Superior temporal gyrus (tissue), 1 donor: ENCODE measurements around the gene CASQ2.

Experiments
- DNase-seq: peaks from one replicate; pipeline ENCODE4 v3.0.0-alpha.2; 2016; ENCODE audit errors: extremely low spot score

CASQ2 gene

GRCh38 chr1:115768549-115768948, at the start of gene CASQ2:
Gene CASQ2 (minus strand): TSS chr1:115768714. CDS start chr1:115768541, 173 bp downstream.
- DNase-seq: no peak

DNA sequence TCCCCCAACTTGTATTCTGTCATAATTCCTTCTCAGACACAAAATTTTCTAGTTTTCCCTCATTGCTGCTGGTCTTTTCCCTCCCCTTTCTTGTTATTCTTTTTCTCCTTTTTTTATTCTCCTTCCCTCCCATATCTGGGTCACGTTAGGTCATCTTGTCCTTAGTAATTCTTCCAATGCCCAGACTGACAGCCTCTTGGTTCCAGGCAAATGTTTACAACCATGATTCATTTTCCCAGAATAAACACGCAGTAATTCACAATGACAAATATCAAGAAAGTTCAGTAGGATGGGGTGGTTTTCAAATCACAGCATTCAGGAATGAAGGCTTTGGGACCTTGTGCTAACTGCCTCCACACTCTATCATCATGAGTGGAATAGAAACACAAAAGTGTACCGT, 47.2 kb upstream of the CASQ2 start:
- DNase-seq: no peak

GRCh38 chr1:115814685-115815398, 46.3 kb upstream of the CASQ2 start:
- DNase-seq: no peak

DNA sequence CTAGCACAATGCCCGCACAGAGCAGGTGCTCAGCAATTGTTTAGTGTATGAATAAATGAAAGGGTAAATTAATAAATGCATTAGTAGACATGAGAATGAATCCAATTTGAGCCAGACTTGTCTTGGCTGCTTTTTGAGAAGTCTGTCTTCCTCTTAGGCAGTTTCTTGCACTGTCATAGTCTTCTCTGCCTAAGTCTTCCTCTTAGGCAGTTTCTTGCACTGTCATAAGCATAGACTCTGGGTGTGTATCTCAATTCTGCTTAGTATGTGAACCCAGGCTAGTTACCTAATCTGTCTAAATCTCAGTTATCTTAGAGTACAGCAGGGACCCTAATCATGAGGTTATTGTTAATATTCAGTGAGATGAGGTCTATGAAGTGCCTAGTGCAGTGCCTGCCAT, 45.2 kb upstream of the CASQ2 start:
- no peak for DNase-seq

- DNase-seq: no peak
Measured at GRCh38 chr1:115811140-115811828, 42.8 kb upstream of the CASQ2 start.

- DNase-seq: no peak
Measured at GRCh38 chr1:115810609-115811008, 42.1 kb upstream of the CASQ2 start.

DNA sequence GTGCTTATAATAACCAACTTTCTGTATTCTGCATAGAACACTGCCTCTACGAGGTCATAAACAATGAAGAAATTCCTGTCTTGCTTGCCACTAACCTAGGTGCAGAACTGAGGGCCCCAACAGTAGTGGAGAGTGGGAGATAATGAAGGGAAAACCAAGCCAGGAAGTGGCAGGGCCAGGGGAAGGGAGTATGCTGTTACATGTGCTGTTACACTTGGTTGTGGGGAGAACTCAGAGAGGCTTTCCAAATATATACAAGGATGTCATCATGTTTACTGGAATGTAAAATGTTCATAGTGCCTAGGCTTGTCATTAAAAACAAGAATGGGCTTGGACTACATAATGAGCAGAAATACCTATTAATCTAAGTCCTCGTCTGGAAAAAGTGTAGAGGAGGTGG, 41.3 kb upstream of the CASQ2 start:
- no peak for DNase-seq

- DNase-seq: no peak
Measured at GRCh38 chr1:115809076-115809475, 40.6 kb upstream of the CASQ2 start.

DNA sequence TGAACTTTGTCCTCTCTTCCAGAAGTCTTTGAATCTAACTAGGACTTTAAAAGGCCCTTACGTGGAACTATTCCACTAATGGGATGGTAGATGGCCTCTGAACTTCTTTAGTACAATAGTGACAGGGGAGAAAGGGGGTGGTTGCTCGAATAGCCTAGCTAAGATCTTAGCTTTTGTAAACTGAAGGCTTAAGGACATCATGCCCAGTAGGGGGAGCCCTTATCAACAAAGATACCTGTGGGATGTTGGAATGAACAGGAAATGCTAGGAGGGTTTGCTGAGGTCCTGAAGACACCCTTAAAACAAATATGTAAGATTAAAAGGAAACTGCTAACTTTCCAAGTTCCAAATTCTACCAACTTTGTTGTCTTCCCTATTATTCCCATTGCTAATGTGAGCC, 39.2 kb upstream of the CASQ2 start:
- DNase-seq: peak; percentile 91

DNA sequence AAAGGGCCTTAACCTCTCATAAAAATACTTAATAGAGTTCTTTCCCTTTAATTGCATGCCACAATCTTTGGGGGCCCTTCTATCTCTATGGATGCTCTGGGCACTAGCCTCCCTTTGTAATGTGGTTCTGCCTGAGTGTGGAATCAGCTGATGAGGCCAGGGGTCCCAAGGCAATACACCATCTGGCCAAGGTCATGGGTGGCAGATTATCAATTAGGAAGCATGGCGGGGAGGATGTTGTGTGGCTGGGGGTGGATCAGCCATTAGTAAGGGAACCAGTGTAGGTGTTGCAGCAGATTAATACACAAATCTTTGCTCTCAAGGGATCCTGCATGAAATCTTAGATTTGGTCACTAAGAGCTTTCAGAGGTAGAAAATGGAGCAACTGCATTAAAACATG, 37.1 kb upstream of the CASQ2 start:
- no peak for DNase-seq

DNA sequence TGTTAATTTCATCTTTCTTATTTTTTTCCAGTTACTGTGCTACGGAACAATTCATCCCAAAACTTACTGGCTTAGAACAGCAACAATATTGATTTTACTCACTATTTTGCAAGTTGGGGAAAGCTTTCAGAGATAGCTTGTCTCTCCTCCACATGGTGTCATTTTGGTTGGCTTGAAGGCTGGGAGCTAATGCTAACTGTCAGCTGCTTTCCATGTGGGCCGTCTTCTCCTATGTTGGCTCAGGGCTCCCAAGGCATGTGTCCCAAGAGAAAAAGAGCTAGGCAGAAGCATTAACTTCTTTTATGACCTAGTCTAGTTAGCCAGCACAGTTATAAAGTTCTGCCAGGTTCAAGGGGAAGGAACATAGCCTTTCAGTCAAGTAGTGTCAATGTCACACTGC, 33.9 kb upstream of the CASQ2 start:
- no peak for DNase-seq

DNA sequence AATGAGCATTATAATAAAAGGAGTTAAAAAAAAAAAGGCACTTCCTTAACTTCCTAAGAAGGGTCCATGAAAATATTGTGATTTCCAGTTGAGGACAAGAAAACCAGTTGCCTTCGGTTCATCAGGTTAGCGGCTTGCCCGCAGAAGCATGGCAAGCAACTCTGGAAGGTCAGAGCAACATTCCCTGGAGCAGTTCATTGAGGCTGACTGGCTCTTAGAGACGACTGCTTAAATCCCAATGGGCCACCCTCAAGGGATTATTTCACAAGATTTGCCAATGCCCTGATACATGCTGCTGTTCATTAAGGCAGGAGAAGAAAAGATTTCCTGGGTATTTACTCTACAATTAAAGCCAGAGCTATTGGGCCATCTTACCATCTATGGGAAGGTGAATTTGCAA, 29.0 kb upstream of the CASQ2 start:
- no peak for DNase-seq

DNA sequence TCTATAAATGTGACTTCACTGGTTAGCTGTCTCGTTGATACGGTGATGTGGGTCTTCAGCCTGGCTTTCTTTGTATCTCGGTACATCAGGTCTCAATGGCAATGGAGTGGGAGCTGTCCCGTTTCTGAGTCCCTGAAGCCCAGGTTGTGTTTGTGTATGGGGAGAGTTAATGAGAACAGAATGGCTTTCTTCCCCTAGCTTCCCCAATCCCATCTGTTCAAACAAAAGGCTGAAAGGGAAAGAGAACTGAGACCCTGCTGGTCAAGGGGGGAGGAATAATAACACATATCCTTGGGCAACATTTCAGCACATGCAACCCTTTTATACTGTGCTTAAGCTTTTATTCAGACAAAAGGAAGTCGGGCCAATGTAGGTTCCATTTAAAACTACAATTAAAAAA, 28.4 kb upstream of the CASQ2 start:
- DNase-seq: no peak

DNA sequence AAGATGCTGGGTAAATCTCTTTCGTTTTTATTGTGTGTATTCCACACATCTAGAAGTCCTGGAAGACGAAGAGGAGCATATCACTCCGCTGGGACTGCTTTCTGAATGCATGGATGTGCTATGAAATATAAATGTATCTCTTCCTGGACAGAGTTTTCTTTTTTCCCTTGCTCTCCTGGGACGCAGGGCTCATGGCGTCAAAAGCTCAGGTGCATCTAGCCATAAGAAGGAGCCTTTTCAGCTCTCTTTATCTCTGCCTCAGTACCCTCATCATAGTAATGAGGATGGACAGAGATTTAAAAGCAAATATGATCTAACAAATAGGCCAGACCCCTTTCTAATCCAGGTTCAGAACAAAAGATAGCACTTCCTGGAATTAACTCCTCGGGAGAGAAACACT, 27.5 kb upstream of the CASQ2 start:
- DNase-seq: no peak

DNA sequence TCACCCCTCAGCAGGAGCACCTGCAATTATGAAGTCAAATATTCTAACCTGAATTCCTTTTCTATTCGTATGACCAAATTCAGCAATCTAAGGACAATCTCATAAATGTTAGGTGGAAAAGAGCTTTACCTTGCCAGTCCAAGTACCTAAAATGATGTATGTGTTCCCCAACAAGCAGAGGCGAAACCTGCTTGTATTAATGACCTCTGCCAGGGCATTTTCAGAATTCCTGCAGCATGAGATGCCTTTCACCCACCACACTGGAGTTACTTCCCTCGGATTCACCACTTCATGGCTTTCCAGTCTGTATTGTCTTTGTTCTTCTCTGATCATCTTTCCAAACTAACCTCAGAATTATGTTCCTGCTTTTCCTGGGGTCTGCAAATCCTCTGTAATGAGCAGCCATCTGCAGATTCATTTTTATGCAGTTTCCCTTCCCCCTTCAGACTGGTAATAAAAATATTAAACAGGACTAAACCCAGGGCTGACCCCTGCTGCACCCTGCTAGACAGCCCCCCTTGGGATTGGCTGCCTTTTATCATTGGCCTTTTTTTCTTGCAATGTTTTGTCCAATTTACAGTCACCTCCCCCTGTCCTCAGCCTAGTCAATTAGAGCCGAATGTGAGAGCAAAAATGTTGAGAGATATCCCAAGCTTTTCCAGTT, 26.6 kb upstream of the CASQ2 start:
- DNase-seq: no peak

DNA sequence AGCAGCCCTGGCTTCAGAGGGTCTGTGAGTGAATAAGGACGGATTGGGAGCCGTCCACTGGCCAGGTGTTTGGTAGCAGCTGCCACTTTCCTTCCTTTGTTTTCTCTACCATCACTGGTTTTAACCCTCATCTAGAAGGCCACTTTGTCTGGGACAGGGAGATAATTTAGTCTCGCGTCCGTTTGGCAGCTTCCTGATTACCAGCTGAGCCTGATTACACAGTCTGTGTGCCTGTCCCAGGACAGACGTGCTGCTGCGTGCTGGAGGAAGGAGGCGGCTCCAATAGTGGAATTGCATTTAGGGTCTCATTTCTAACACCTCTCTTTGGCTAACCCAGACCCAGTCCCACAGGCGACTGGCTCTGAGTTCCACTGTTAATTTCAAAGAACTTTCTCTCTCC, 24.6 kb upstream of the CASQ2 start:
- DNase-seq: no peak

- DNase-seq: no peak
Measured at GRCh38 chr1:115791816-115792215, 23.3 kb upstream of the CASQ2 start.

- DNase-seq: no peak
Measured at GRCh38 chr1:115790846-115791245, 22.3 kb upstream of the CASQ2 start.

DNA sequence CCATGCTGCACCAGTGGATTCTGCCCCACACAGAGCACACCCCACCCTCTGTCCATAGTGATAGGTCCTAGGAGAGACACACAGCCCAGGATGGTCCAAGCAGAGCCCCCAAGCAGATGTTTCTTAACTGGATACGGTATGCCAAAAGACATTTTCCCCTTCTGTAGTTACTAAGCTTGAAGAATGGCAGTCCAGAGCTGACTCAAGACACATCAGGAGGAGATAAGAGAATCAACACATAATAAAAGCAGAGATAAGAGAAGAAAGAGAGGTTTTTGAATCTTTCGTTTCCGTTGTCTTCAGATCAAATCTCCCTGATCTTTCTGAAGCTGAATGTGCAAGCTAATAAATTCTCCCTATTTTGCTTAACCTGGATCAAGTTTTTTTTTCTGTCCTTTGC, 21.8 kb upstream of the CASQ2 start:
- no peak for DNase-seq

GRCh38 chr1:115783311-115783710, 14.8 kb upstream of the CASQ2 start:
- no peak for DNase-seq

- no peak for DNase-seq
Measured at GRCh38 chr1:115782571-115783281, 14.2 kb upstream of the CASQ2 start.

GRCh38 chr1:115781851-115782250, 13.3 kb upstream of the CASQ2 start:
- no peak for DNase-seq
